Amniotic epithelial cell (primary cell): ENCODE data around the gene CELF2.

Source experiments
- DNase-seq: peaks from one replicate; pipeline ENCODE4 v3.0.0-alpha.2; 2010; ENCODE audit warnings: low read depth

The CELF2 gene

DNA sequence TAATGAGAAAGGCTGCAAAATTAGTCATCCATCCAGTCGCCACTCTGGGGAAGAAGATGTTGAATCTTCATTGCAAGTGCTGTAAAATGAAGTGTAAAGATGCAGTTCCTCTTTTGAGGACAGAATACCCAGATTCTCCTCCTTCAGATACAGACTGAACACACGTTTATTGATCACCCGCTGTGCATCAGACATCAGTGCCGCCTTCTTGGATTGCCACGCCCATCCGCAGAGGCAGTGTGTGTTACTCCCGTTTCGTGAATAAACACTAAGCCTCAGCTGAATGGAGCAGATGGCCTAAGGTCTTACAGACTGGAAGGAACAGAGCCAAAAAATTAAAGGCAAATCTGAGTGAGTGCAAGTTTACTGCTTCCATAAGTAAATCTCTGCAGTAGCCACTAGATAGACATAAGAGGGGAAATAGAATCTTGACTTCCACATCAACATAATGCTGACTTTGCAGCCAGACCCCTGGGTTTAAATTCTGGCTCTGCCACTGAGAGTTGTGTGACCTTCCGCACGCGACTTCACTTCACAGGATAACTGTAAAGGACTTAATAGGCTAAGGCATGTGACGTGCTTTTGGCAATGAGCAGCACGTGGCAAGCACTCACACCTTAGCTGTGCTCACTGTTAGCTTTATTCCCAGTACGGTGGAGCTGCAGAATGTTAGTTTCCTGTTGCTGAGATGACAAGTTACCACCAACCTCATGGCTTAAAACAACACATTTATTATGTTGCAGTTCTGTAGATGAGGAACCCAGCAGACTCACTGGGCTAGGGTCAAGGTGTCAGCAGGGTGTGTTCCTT, 285.9 kb downstream of the CELF2 start:
- DNase-seq: no peak

DNA sequence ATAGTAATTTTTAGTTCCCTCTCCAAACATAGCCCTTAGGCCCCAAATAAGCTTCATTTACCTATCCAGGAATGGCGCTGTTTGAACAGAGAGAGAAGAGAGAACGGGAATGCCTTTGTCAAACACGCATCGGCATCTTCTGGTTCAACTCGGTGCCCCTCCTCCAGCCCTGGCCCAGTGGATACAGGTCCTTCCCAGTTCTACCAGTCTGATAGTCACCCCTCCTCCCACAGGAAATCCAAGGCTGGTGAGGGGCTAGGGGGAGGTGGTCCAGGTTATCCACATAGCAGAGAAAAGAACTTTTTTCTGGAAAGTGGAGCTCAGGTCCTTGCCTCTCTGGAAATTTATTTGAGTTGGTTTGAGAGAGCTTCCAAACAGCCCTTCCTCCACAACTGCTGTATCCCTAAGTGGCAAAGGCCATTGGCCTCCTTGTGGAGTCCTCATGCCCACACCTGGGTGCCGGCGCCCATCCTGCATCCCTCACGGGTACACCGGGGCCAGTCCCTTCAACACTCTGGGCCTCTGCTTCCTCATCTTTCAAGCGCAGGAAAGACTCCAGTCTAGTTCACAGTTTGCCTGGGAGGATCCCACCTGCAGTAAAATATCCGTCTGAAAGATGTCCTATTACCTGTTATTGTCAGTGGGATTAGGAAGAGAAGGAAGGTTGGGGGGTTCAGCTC, 287.4 kb downstream of the CELF2 start:
- DNase-seq: no peak

- no peak for DNase-seq
Observed at GRCh38 chr10:11305825-11306593, 288.3 kb downstream of the CELF2 start.

- no peak for DNase-seq
Observed at GRCh38 chr10:11307004-11307403, 289.3 kb downstream of the CELF2 start.

GRCh38 chr10:11307937-11308336, 290.3 kb downstream of the CELF2 start:
- DNase-seq: no peak

DNA sequence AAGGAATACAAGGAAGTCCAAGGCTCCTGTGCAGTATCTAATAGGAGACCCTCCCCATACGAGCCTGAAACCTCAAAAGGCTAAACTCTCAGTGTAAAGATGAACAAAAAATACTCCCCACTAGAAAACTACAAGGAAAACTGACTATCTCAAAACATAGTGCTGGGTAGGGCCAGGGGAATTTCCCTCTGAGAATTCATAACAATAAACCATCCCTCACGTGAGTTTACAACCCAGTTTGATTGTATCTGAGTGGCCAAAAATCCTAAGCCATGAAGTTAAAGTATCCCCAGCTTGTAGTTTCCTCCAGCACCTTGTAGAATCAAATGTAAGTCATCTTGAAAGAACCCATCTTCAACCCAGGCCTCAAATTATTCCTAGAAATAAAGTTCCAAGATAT, 293.4 kb downstream of the CELF2 start:
- DNase-seq: no peak

DNA sequence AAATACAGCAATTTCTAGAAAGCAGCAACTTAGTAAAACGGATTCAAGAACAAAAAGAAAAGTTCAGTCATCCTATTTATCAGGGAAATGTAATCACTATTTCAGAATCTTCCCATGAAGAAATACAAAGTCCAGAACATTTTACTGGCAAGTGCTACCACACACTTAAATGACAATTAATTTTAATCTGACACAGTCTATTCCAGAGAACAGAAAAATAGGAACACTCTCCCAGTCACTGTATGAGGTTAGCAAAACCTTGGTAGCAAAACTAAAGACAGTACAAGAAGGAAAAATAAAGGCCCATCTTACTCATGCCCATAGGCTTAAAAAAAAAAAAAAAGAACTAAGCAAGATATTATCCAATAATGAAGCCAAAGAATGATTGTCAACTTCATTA, 295.8 kb downstream of the CELF2 start:
- no peak for DNase-seq

GRCh38 chr10:11317936-11318670, 300.4 kb downstream of the CELF2 start:
- no peak for DNase-seq

GRCh38 chr10:11318826-11319598, 301.3 kb downstream of the CELF2 start:
- no peak for DNase-seq

DNA sequence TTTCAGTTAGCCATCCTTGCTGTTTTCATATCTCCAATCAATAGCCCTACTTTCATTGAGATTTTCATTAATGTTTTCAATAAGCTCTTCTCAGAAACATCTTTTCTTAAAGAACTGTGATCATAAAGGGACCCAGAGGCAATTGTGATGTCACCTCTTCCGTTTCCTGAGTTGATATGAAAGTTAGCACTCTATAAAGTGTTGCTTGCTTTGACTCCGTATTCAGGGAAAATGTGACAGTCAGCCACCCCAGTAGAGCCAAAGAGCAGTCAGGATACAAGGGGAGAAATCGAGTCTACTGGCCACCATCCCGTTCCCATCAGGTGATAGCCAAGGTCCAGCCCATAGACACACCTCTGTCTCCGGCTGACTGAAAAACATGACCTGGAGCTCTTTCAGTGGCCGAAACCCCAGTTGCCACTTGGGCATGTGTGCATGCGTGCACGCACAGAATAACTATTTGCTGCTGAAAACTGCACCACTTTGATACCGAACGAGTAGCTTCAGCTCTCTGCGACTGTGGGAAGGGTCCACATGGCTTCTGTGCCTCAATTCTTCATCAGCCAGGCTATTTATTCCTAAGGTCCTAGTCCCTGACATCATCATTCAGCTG, 302.4 kb downstream of the CELF2 start:
- no peak for DNase-seq

DNA sequence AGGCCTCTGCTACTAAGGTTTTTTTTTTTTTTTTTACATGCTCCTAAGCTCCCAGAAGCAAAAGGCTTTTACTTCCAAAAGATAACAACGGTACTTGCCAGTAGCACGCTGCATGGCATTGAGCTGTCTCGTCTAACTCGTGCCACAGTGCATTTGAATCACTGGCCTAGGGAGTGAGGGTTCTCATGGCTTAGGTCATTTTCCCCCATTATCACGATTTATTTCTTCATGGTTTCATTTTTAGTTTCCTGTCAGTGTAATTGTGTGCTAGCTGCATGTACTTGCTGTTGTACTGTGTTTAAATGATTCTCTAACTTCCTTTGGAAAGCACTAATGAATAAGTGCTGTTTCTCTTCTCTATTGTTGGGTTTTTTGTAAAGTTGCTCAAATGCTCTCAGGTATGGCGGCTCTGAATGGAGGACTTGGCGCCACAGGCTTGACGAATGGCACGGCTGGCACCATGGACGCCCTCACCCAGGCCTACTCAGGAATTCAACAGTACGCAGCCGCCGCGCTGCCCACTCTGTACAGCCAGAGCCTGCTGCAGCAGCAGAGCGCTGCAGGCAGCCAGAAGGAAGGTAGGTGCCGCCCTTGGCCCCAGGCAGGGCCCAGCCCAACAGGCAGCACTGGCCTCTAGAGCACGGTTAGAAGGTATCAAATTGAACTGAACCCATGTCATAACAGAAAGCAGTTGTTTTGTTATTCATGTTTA, 303.3 kb downstream of the CELF2 start:
- no peak for DNase-seq

GRCh38 chr10:11322698-11323097, 305.0 kb downstream of the CELF2 start:
- no peak for DNase-seq

DNA sequence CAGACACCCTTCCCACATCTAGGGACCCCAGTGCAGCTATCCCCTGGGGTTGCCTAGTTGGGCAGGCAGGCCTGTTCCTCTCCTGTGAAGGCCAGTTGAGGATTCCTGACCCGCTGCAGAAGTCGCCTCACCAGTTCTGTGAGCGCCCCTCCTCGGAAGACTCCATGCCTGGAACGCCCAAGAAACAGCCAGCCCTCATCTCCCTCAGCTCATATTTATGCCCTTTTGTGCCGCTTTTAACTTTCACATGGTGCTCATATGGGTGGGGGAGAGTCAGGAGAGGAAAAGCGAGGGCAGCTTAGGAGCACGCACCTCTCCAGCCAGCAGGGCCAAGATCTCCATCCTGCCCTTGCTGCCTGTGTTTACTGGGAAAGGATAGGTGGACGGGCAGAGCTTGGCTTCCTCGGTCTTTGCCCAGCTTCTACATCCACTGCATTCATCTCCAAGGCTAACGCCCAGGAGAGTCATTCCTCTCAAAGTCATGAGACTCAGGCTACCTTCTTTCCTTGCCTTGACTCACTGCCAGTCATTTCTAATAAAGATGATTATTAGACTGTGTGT, 307.2 kb downstream of the CELF2 start:
- DNase-seq: no peak

DNA sequence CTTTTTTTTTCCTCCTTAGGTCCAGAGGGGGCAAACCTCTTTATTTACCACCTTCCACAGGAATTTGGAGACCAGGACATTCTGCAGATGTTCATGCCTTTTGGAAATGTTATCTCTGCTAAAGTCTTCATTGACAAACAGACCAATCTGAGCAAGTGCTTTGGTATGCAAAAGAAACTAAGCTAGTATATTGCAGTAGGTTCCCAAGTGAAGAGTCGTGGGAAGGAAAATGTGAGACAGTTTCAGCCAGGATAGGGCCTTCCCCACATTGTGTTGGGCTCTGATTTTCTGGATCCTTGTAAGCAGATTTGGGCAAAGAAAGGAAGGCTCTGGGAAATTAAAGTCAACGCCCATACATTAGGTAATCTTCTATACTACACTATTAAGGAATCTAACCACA, 308.1 kb downstream of the CELF2 start:
- peak; percentile 29 for DNase-seq

DNA sequence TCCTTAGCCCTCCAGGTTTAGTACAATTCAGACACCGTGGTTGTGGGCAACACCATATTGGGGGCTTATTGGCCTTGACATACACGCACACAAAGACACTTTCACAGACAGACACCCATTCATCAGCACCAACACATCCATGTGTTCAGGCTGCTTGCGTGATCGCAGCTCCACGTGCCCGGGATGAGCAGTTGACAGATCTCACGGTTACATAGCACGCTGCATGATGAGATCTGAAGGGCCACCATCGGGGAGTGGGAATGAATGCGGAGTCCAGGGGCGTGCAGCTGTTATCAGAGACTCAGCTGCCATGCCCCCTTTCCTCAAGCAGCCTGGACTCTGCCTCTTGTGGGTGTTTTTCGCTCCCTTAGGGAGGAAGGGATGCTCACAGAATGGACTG, 308.6 kb downstream of the CELF2 start:
- no peak for DNase-seq

DNA sequence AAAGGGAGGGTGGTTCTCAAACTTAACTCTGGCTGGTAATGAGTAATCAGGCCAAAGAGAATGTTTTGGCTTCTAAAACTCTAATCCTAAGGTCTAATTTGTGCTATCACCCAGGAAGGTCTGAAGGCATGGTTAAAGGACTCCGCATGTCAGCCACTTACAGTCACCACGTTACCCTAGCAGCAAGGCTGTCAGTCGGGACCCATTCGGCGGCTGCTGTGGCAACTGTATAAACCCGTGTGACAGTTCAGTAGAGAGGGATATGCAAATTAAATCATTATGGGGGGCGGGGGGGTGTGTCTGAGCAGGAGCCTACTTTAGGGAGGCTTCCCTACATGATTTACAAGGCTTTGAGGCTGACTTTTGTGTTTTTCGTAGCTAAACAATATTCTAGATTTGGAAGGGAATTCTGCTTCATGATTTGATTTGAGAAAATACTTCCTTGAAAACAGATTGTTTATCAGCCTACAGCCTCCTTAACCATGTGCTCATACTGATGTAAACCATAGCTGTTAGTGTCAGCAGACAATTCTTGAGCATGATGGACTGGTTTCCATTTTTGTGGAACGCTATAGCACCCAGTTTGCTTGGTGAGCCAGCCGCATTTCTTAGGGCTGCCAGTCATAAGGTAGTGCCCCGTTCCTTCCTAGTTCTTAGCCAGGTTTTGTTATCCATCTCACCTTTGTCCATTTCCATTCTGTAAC, 309.4 kb downstream of the CELF2 start:
- no peak for DNase-seq

DNA sequence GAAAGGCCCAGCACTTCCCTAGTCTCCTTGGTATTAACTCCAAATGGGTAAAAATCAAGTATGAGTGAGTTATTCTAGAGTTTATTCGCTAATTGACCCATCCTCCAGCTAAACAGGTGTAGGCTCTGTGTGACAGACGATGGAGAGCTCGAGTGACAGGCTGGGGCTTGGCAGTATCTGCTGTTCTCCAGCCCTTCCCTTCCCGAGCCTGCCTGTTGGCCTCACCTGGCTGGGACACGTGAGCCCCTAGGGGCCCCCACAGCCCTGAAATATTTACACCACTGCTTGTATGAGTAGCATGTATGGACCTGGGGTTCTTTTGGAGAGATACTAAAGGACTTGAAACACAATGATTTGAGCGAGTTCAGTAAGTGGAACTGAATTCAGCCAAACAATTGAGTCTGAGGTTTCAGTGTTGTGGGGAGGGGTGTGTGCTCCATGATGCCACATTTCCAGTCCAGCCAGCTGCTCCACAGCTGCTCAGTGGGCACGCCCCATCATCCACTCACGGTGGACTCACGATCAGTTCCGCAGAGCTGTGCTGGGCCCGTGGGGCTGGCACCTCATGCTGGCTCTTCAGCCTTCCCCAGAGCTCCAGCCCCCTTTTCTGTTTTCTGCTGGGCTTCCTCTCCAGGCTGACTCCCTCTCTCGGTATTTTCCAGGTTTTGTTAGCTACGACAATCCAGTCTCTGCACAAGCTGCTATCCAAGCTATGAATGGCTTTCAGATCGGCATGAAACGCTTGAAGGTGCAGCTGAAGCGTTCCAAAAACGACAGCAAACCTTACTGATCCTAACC, 310.8 kb downstream of the CELF2 start:
- DNase-seq: no peak

DNA sequence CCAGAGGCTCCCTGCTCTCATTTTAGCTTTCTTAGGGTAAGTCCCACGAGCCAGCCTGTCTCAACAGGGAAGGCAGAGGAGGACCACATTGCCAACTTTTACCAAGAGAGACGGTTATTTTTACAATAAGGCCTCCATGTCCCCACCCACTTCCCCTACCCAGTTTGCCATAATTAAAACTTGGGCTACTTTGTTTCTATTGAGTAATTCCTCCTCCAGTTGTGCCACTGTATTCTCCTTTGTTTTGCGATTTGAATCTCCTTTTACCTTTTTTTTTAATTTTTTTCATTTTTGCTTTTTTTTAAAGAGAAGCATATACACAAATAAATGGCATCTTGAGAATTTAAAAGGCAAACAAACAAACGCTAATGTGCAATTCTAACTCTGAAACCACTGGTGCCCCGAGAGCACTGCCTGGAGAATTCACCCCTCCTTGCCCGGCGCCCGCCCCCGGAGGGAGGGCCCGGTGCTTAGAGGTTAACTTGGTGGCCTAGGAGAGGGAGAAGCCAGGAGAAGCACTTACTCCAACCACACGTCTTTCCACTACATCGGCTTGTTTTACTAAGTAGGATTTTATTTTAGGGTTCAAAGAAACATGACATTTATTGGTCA, 311.5 kb downstream of the CELF2 start:
- no peak for DNase-seq
